NB4 (cell line): ENCODE data around the gene LIPE.

ENCODE experiments used
- POLR2A ChIP-seq: IDR thresholded peaks from 2 replicates; pipeline ENCODE4 v1.6.1; 2011; ENCODE audit warnings: mild to moderate bottlenecking; ENCODE audit not compliant: insufficient read length; ENCODE audit errors: extremely low read depth
- TF ChIP-seq, protein P1 (sequence below): IDR thresholded peaks from one replicate; pipeline ENCODE4 v1.5.1; 2012; ENCODE audit warnings: low read depth, low read length

DNA sequence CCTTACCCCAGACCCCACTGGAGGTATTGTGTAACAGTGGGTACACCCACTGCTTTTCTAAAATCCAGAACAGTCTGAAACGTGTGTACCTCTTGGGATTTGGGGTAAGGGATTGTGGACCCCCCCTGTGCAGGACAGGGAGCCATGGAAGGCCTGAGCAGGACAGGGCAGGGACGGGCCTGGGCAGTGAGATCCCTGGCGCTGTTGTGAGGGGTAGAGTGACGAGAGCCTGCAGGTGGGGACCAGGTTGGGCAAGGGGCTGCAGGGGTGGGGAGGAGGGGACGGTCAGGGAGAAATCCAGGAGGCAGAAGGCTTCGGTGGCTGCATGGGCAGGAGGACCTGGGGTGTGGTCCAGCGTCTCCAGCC is 65.7 kb downstream of the LIPE start:
- TF ChIP-seq, protein P1, sequence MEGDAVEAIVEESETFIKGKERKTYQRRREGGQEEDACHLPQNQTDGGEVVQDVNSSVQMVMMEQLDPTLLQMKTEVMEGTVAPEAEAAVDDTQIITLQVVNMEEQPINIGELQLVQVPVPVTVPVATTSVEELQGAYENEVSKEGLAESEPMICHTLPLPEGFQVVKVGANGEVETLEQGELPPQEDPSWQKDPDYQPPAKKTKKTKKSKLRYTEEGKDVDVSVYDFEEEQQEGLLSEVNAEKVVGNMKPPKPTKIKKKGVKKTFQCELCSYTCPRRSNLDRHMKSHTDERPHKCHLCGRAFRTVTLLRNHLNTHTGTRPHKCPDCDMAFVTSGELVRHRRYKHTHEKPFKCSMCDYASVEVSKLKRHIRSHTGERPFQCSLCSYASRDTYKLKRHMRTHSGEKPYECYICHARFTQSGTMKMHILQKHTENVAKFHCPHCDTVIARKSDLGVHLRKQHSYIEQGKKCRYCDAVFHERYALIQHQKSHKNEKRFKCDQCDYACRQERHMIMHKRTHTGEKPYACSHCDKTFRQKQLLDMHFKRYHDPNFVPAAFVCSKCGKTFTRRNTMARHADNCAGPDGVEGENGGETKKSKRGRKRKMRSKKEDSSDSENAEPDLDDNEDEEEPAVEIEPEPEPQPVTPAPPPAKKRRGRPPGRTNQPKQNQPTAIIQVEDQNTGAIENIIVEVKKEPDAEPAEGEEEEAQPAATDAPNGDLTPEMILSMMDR = no peak
- TF ChIP-seq POLR2A = no peak
